Stimulated activated effector memory CD8-positive, alpha-beta T cell treated with anti-CD3 and anti-CD28 coated beads, Interleukin-12 subunit alpha, Interleukin-12 subunit beta, amount 100 ng/mL, for 72 hours (primary cell): ENCODE data around the gene APBA2.

Experiments used
- ATAC-seq: fragments of 150-1000 bp; cut with Tn5 transposase; 2 replicates; pipeline ENCODE4 v1.10.0; 2021
- DNase-seq, 2 donors: peaks; one replicate each; pipeline ENCODE4 v3.0.0; 2021 to 2022; ENCODE audit warnings: low spot score in 2 of 2
- H3K27ac Mint-ChIP-seq: one replicate; pipeline ENCODE4 v1.8.0; 2022; ENCODE audit warnings: mild to moderate bottlenecking, mixed read lengths
- H3K36me3 Mint-ChIP-seq: one replicate; pipeline ENCODE4 v1.8.0; 2022; ENCODE audit warnings: mild to moderate bottlenecking, mixed read lengths
- H3K4me1 Mint-ChIP-seq: one replicate; pipeline ENCODE4 v1.8.0; 2022; ENCODE audit warnings: mixed read lengths
- H3K4me3 Mint-ChIP-seq: one replicate; pipeline ENCODE4 v1.8.0; 2022; ENCODE audit warnings: mild to moderate bottlenecking, mixed read lengths
- H3K9me3 Mint-ChIP-seq: one replicate; pipeline ENCODE4 v1.8.0; 2022; ENCODE audit warnings: mixed read lengths

Gene APBA2

DNA sequence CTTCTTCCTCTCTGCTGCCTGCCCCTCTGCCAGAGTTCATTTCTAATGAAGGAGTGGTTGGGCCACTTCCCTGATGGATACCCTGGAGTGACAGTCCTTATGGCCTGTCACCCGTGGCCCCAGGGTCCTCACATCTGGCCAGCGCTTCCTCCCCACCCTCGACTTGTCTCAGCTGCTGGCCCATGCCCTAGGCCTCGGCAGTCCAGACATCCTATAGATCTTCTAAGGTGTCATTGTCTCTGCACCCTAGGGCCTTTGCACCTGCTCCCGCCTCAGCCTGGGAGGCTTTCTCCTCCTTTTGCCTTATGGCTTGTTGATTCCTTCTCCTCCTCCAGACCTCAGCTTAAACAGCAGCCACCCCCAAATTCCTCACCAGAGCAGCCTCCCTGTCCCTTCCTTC lies 202.9 kb downstream of the APBA2 start:
- Mint-ChIP-seq H3K4me1 (peaks cover 40% of the 10 kb centered on the region), H3K36me3 (no peaks in the 10 kb centered on the region), H3K9me3 (peaks cover 3% of the 10 kb centered on the region), H3K27ac (no peak overlapping the region), H3K4me3 (no peak overlapping the region)
- DNase-seq (no peak), ATAC-seq (no peak)

DNA sequence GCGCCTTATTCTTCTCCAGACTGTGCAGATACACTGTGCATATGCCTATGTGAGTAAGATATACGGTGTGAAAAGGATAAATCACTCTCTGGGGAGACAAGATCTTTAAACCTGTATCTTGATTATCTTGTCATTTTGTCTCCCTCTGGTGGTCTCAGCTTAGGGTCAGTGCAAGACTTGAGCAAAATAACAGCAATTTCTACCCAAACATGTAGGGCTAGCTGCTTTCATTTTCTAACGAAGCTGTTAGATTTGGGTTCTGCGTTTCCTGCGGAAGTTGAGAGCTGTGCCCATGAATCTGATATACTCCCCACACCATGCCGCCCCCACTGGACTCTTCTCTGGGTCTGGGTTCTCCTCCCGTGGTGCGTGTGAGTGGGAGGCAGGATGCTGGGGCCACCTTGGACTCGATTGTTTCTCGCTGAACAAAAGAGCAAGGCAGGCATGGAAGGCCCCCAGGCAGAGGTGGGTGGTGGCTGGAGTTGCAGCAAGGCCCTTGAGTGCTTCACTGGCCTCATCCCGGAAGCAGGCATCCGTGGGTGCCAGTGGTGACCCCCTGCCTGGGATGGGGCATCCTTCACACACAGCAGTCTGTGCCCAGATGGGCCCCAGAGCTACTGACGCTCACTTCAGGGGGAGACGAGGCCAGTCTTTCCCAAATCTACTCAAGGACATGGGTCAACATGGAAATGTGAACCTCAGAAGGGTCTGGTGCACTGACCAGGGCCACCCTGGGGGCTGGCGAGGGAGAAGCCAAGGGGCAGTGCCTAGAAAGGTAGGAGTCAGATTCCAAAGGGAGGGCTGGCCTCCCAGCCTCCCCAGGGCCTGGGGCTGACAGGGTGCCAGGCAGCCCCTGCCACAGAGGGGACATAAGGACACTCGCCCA lies 204.2 kb downstream of the APBA2 start:
- ATAC-seq = peak; percentile 63

DNA sequence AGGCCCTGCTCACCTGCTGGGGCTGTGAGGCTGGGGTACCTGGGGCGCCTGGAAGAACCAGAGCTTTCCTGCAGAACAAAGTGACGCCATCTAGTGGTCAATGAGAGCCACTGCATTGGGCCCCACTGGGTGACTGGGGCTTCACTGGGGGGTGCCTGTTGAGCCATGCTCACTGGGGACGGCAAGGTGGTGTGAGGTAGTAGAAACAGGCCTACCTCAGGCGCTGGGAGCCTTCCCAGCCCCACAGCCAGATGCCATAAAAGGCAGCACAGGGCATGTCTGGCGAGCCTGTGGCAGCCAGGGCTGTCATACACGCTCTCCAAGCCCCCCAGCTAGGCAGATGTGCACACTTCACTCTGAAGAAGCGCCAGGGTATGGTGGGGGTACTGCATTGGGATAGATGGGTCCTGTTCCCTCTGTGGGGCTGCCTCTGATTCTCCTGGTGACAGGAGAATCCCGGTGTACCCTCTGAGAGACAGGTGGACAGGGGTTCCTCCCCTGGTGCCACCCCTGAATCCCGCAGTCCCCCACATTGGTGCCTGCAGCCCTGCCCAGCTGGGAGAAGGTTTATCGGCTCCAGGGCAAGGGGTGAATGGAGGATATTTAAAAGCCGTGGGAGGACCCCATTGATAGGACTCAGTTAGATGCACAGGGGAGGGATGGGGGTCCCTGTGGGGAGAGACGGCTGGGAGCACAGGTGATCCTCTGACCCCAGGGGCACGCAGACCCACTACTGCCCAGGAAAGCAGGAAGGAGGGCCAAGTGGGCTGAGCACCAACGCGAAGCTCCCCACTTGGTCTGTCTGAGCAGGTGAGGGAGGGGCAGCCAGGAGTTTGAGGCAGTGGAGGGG lies 205.1 kb downstream of the APBA2 start:
- H3K9me3 Mint-ChIP-seq = no peaks in the 10 kb centered on the region
- ATAC-seq = peak; percentile 56
- H3K4me1 Mint-ChIP-seq = peaks cover 40% of the 10 kb centered on the region
- H3K27ac Mint-ChIP-seq = peak overlapping the region; percentile 89
- H3K4me3 Mint-ChIP-seq = peak overlapping the region; percentile 63
- H3K36me3 Mint-ChIP-seq = no peaks in the 10 kb centered on the region
- DNase-seq = peak; percentile 32 to 79

More for the DNA sequence above, 204.2 kb downstream of the APBA2 start:
- H3K27ac Mint-ChIP-seq = peak overlapping the region; percentile 89
- no peaks in the 10 kb centered on the region for H3K36me3 Mint-ChIP-seq
- peaks cover 40% of the 10 kb centered on the region for H3K4me1 Mint-ChIP-seq
- peak overlapping the region; percentile 63 for H3K4me3 Mint-ChIP-seq
- peak in 1 of 2 donors; percentile 69 for DNase-seq
- H3K9me3 Mint-ChIP-seq = no peaks in the 10 kb centered on the region

DNA sequence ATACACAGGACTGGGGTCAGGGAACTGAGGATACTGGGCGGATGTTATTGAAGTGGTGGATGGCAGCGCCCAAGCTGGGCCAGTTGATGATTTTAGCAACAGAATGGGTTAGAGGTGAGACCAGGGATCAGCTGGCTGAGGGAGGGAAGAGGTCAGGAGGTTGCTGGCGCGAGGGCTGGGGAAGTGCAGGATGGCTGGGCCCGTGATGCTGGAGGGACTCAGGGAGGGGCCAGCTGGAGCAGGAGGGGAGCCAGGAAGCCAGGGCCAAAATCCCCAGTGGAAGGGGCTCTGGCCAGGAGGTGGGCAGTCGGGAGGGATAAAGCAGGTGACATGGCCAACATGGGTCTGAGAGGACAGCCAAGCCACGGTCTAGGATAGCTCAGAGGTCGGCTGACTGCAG lies 205.9 kb downstream of the APBA2 start:
- H3K4me3 Mint-ChIP-seq = no peak overlapping the region

DNA sequence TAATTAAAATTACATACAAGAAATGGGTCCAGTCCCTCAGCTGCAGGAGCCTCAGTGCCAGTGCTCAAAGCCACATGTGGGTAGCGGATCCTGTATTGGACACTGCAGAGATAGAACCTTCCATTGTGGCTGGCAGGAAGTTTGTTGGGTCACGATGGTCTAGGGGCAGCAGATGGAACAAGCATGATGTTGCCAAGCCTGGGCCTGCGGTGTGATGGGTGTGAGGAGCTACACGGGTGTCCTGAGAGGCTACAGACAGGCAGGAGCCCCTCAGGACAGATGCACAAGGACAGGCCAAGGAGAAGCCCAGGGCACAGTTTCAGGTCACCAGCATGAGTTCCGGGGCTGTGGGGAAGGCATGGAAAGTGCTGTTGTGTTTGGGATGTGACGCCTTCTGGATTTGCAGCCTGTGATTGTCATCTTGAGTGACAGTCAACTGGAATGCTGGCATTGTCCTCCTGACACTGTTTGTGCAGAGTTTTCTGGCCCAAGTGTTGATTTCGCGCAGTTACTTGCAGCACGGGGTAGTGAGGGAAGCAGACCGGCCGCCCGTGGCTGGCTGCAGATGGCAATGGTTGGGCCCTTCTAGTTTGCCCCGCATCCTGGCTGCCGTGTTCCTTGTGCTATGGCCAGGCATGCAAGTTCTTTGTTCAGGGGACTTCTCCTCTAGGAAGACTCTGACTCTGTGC lies 206.7 kb downstream of the APBA2 start:
- no peak for ATAC-seq

More for the DNA sequence above, 205.9 kb downstream of the APBA2 start:
- Mint-ChIP-seq H3K4me1 (peaks cover 40% of the 10 kb centered on the region), H3K27ac (no peak overlapping the region), H3K9me3 (no peaks in the 10 kb centered on the region), H3K36me3 (no peaks in the 10 kb centered on the region)
- DNase-seq (no peak), ATAC-seq (no peak)

DNA sequence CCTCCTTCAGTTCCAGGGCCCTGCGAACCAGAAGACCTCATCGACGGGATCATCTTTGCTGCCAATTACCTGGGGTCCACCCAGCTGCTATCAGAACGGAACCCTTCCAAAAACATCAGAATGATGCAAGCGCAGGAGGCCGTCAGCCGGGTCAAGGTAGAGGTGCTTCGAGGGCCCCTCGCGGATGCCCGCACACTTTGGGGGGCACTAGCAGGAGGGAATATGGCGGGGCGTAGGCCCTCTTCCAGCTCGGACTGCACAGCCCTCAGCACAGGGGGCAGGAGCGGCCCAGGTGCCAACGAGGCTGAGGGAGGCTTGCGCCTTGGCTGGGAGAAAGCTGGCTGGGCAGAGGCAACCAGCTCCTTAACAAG lies 207.3 kb downstream of the APBA2 start:
- H3K27ac Mint-ChIP-seq = no peak overlapping the region
- no peak overlapping the region for H3K4me3 Mint-ChIP-seq
- no peaks in the 10 kb centered on the region for H3K36me3 Mint-ChIP-seq

More for the DNA sequence above, 206.7 kb downstream of the APBA2 start:
- no peak overlapping the region for H3K27ac Mint-ChIP-seq
- peaks cover 39% of the 10 kb centered on the region for H3K4me1 Mint-ChIP-seq
- H3K4me3 Mint-ChIP-seq = no peak overlapping the region
- no peaks in the 10 kb centered on the region for H3K9me3 Mint-ChIP-seq
- no peak for DNase-seq
- no peaks in the 10 kb centered on the region for H3K36me3 Mint-ChIP-seq

DNA sequence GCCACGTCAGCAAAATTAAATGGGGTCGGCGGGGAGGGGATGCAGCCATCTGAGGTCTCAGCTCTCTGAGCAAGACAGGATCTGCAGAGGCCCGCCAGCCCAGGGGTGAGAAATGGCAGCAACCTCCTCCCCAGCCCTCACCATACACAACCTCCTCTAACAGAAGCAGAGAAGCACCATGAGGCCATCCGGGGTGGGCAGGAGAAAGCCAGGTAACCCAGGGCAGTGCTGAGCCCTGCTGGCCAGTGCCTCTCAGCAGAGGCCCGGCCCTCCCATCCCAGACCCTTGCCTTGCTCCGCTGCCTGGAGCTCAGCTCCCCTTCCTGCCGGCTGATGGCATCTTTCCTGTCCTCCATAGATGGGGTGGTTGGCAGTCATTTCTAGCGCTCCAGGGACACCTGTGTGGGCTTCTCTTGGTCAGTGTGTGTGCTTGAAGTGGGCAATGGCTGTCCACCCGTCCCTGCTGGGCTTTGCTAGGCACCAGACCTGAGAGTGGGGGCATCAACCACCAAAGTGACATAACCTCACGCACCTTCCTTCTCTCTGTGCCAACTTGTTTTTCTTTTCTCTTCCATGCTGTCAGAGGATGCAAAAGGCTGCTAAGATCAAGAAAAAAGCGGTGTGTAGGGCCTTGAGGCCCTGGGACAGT lies 208.0 kb downstream of the APBA2 start:
- ATAC-seq (no peak), DNase-seq (no peak)
- Mint-ChIP-seq H3K4me3 (no peak overlapping the region), H3K27ac (no peak overlapping the region), H3K4me1 (peaks cover 26% of the 10 kb centered on the region), H3K36me3 (no peaks in the 10 kb centered on the region), H3K9me3 (no peaks in the 10 kb centered on the region)

More for the DNA sequence above, 207.3 kb downstream of the APBA2 start:
- no peak for DNase-seq
- peaks cover 34% of the 10 kb centered on the region for H3K4me1 Mint-ChIP-seq
- no peak for ATAC-seq
- H3K9me3 Mint-ChIP-seq = no peaks in the 10 kb centered on the region

DNA sequence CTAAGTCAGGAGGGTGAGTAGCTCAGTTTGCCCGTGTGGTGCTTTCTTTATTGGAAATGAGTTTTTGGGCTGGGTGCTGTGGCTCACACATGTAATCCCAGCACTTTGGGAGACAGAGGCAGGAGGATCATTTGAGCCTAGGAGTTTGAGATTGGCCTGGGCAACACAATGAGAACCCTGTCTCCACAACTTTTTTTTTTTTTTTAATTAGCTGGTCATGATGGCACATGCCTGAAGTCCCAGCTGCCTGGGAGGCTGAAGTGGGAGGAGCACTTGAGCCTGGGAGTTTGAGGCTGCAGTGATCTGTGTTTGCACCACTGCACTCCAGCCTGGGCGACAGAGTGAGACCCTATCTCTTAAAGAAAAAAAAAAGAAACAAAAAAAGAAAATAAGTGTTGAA lies 208.9 kb downstream of the APBA2 start:
- Mint-ChIP-seq H3K9me3 (no peaks in the 10 kb centered on the region), H3K36me3 (peaks cover 1% of the 10 kb centered on the region), H3K4me1 (peaks cover 20% of the 10 kb centered on the region), H3K4me3 (no peak overlapping the region), H3K27ac (no peak overlapping the region)
- DNase-seq (no peak), ATAC-seq (no peak)

DNA sequence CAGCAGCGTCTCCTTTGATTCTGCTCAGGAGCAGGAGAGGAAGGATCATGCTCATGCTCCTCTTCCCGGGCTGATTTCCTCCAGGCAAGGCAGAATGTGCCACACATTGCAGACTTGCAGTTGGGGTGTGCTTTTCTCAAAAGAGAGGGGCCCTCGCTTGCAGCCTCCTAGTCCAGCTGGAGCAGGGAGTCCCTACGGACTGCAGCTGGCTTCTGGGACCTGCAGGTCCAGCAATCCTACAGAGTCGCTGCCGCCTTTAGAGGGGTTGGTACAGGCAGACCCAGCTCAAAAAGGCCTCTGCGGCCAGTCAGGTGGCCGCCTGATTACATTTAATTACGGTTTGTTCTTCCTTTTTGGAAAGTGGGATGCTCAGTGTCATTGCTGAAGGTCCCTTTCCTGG lies 210.0 kb downstream of the APBA2 start:
- peaks cover 9% of the 10 kb centered on the region for H3K4me1 Mint-ChIP-seq
- H3K4me3 Mint-ChIP-seq = no peak overlapping the region
- H3K9me3 Mint-ChIP-seq = no peaks in the 10 kb centered on the region
- no peak for DNase-seq
- no peak for ATAC-seq
- H3K27ac Mint-ChIP-seq = no peak overlapping the region
- H3K36me3 Mint-ChIP-seq = peaks cover 6% of the 10 kb centered on the region

DNA sequence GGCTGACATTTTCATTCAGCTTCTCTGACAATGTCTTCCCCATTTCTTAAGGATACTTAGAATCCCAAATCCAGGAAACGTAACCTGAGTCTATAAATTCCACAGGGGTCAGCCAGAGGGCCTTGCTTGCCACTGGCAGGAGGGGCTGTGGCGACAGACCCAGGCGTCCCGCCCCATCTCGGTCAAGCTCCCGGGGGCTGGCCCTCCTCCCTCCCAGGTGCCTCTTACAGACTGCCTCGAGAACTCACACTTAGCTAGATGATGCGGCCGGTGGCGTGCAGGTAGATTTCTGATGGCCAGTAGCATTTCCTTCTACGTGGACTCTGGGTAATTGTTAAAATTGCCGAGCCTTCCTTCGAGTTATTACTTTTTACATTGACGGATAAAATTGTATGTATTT lies 211.4 kb downstream of the APBA2 start:
- no peaks in the 10 kb centered on the region for H3K4me1 Mint-ChIP-seq
- DNase-seq (no peak), ATAC-seq (no peak)
- H3K4me3 Mint-ChIP-seq = no peak overlapping the region
- no peaks in the 10 kb centered on the region for H3K9me3 Mint-ChIP-seq
- peaks cover 6% of the 10 kb centered on the region for H3K36me3 Mint-ChIP-seq
- H3K27ac Mint-ChIP-seq = no peak overlapping the region

DNA sequence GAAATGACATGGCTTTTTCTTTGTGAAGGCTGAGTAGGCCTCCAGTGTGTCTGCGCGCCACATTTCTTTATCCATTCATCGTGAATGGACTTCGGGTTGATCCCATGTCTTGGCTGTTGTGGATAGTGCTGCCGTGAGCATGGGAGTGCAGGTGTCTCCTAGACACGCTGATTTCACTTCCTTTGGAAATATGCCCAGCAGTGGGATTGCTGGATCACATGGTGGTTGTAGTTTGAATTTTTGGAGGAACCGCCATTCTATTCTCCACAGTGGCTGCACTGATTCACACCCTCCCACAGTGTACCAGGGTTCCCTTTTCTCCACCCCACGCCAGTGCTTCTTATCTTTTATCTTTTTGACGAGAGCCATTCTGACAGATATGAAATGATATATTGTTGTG lies 212.2 kb downstream of the APBA2 start:
- Mint-ChIP-seq H3K36me3 (peaks cover 6% of the 10 kb centered on the region), H3K9me3 (no peaks in the 10 kb centered on the region), H3K4me3 (no peak overlapping the region), H3K27ac (no peak overlapping the region), H3K4me1 (no peaks in the 10 kb centered on the region)
- DNase-seq (no peak), ATAC-seq (no peak)

DNA sequence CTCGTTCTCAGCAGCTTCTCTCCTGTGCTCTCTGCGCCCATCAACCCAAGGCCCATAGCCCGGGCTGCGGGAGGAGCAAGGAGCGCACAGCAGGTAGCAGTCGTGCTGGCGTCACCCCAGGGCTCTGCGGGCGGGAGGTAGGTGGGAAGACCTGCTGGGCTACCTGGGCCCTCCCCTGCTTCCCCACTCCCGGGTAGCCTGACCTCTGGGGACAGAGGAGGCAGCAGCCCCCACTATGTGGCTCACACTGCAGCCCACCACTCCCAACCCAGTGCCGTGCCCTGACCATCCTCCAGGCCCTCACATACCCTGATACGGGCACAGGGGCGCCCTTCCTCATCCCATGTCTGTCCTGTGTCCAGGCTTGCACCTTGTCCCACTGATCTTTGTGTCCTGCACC lies 212.9 kb downstream of the APBA2 start:
- Mint-ChIP-seq H3K9me3 (no peaks in the 10 kb centered on the region), H3K4me3 (no peak overlapping the region), H3K27ac (no peak overlapping the region), H3K36me3 (peaks cover 6% of the 10 kb centered on the region), H3K4me1 (no peaks in the 10 kb centered on the region)
- ATAC-seq (no peak), DNase-seq (no peak)

DNA sequence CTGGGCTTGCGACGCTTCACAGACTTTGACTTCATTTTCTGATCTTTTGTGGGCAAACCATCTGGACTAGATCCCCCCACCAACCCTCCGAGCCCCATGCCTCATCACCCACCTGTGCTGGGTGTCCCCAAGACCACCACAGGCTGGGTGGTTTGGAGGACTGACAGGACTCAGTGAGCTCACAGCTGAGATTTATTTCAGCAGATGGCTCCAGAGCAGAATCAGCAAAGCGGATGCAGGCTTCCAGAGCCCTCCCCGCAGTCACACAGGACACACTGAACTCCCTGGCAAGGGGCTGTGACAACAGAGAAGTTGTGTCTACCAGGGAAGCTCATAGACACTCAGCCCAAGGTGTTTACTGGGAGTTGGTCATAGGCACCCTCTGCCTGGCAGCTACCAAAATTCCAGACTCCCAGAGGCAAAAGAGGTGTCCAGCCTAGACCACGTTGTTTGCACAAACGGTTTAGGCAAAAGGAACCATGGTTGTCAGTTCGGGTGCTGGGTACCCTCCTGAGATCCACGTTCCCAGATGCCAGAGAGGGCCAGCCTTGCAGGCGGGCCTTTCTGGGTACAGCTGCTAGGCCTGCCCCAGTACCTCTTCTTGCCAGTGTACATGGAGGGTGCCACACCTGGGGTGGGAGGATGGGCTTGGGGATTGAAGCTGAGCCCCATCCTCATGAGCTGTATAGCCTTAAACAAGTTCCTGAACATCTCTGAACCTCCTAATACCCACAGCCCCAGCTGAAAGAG lies 213.5 kb downstream of the APBA2 start:
- DNase-seq (no peak), ATAC-seq (no peak)
- no peak overlapping the region for H3K27ac Mint-ChIP-seq
- no peak overlapping the region for H3K4me3 Mint-ChIP-seq
- no peaks in the 10 kb centered on the region for H3K9me3 Mint-ChIP-seq
- H3K4me1 Mint-ChIP-seq = no peaks in the 10 kb centered on the region
- H3K36me3 Mint-ChIP-seq = peaks cover 6% of the 10 kb centered on the region

DNA sequence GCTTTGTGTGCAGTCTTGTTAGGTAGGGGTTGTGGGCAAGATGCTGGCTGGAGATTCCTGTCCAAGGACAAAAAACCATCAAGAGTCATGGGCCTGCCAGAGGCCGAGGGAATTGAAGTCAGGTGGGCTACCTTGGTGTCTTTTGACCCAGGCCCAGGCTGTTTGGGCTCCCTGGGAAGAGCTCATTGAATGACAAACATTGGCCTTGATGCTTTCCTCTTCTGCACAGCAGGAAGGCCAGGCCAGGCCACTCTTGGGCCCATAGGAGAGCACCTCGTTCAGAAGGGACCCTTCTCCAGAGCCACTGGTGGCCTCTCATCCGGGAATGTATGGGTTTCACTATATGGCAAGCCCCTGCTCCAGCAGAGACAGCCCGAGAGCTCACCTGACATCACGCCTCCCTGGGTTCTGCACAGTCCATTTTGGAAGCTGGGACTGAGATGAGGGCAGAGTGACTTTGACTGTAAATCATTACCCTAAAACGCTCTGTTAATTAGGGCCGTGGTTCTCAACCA lies 214.8 kb downstream of the APBA2 start:
- H3K4me3 Mint-ChIP-seq = no peak overlapping the region
- DNase-seq (no peak), ATAC-seq (no peak)
- H3K9me3 Mint-ChIP-seq = no peaks in the 10 kb centered on the region
- no peak overlapping the region for H3K27ac Mint-ChIP-seq
- H3K36me3 Mint-ChIP-seq = peaks cover 6% of the 10 kb centered on the region
- no peaks in the 10 kb centered on the region for H3K4me1 Mint-ChIP-seq
